ENCODE measurements around the gene SH3RF3. TPM values are rescaled to one million over a fixed set of nuclear protein-coding genes. Genes with fewer than 3 reads are reported as not detected.

Gene SH3RF3
- total RNA-seq, 1 donor from 2014 or later: 1.3 TPM

DNA sequence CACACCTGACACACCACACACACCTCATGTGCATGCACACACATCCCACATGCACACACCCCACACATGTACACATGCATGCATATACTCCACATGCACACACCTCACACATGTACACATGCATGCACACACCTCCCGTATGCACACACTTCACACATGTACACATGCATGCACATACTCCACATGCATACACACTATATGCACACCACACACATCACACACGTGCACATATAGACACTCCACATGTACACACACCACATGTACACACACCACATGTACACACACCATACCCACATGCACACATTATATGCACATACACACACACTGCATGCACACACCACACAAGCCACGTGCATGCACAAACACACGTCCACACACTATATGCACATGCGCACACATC is 384.2 kb downstream of the SH3RF3 start:
- Mint-ChIP-seq H3K9me3 (ENCODE audit: low read depth) (no peaks in the 10 kb centered on the region), H3K4me3 (ENCODE audit: low read depth) (no peak overlapping the region), H3K27me3 (peaks cover 6% of the 10 kb centered on the region), H3K36me3 (ENCODE audit: insufficient read depth) (no peaks in the 10 kb centered on the region), H3K27ac (no peak overlapping the region), H3K4me1 (ENCODE audit: low read depth) (no peaks in the 10 kb centered on the region)
- DNase-seq (ENCODE audit: low spot score, unreplicated experiment): no peak
- TF ChIP-seq, protein P1, sequence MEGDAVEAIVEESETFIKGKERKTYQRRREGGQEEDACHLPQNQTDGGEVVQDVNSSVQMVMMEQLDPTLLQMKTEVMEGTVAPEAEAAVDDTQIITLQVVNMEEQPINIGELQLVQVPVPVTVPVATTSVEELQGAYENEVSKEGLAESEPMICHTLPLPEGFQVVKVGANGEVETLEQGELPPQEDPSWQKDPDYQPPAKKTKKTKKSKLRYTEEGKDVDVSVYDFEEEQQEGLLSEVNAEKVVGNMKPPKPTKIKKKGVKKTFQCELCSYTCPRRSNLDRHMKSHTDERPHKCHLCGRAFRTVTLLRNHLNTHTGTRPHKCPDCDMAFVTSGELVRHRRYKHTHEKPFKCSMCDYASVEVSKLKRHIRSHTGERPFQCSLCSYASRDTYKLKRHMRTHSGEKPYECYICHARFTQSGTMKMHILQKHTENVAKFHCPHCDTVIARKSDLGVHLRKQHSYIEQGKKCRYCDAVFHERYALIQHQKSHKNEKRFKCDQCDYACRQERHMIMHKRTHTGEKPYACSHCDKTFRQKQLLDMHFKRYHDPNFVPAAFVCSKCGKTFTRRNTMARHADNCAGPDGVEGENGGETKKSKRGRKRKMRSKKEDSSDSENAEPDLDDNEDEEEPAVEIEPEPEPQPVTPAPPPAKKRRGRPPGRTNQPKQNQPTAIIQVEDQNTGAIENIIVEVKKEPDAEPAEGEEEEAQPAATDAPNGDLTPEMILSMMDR (IDR thresholded peaks at IDR 0.05; ENCODE audit: unreplicated experiment): no peak

DNA sequence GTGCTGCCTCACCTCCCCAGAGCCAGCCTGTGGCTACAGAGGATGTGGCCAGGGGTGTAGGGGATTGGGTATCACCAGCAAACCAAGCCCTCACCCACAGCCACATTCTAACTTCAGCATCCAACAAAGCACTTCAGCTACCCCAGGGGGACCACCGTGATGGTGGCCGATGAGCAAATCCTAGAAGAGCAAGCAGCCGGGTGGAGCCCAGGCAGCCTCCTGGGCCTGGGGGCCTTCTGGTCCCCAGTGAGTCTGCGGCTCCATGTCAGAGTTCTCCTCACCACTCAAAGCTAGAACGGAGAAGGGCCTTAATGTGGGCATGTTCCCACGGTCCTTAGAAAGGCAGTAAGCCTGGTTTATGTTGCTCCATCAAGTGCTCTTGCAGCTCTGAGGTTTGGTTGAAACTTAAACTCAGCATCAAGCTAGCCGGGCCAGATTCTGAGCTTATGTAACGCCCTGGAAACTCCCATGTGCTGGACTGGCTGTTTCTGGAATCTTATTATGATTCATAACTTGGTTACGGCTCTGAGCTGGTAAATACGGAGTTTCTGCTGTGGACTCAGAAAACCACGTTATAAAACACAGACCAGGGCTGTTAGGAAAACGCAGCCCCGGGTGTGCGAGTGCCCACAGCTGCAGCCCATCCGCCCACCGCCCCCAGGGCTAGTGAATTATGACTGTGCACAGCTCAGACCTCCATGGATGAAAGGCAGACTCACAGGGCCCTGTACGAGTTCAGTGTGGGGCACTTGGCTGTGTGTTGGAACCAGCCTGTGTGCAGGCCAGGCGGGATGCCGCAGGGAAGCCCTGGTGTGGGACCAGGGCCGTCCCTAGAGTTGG is 385.0 kb downstream of the SH3RF3 start:
- no peaks in the 10 kb centered on the region for H3K4me1 Mint-ChIP-seq (ENCODE audit: low read depth)
- TF ChIP-seq, protein P1 (IDR thresholded peaks at IDR 0.05; ENCODE audit: unreplicated experiment): no peak
- no peak overlapping the region for H3K27ac Mint-ChIP-seq
- no peaks in the 10 kb centered on the region for H3K36me3 Mint-ChIP-seq (ENCODE audit: insufficient read depth)
- DNase-seq (ENCODE audit: low spot score, unreplicated experiment): no peak
- no peaks in the 10 kb centered on the region for H3K9me3 Mint-ChIP-seq (ENCODE audit: low read depth)
- H3K27me3 Mint-ChIP-seq: peaks cover 7% of the 10 kb centered on the region
- no peak overlapping the region for H3K4me3 Mint-ChIP-seq (ENCODE audit: low read depth)

DNA sequence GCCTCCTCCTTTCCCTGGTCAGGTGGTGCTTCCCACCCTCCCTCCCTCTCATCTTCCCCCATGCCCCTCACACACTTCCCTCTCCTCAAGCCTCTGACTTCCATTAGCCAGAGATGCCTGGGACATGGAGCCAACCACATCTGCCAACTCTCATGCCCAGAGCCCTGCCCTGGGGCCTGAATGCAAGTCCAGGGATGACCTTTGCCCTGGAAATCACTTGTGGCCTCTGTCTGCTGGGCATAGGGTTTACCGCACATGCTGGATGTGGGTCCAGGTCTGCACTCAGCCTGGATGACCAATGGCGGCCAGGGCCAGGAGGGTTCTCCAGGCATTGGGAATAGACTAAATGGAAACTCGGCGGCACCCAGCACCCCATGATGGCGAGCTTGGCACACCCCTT is 385.9 kb downstream of the SH3RF3 start:
- Mint-ChIP-seq H3K36me3 (ENCODE audit: insufficient read depth) (no peaks in the 10 kb centered on the region), H3K4me1 (ENCODE audit: low read depth) (no peaks in the 10 kb centered on the region), H3K9me3 (ENCODE audit: low read depth) (no peaks in the 10 kb centered on the region), H3K27ac (no peak overlapping the region), H3K4me3 (ENCODE audit: low read depth) (no peak overlapping the region), H3K27me3 (peaks cover 10% of the 10 kb centered on the region)
- TF ChIP-seq, protein P1 (IDR thresholded peaks at IDR 0.05; ENCODE audit: unreplicated experiment): no peak
- no peak for DNase-seq (ENCODE audit: low spot score, unreplicated experiment)

DNA sequence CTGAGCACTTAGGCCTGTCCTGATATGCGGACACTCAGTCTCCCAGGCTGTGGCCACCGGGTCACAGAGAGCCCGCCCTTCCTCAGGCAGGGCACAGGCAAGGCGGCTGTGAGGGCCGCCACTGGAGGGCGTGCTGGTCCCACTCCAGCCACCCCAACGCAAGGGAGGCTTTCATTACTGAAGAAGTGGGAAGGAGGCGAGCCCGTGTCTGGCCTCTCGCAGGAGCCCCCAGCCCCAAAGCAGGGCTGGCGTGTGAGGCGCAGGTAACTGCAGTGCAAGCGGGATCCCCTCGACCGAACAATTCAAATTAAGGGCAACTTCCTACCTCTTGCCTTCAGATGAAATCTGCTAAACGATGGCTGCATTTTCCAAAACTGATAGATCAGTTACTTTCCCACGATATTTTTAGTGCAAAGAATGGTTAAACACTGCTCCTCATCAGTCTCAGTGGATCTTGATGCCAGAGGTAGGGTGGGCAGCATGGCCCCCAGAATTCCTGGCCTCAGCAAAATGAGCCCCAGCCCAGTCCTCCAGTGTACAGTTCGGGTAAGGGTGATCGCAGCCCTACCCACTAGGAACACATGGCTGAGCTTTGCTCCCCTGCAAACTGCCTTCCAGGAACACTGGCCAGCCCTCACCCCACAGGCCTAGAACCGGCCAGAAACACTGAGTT is 387.6 kb downstream of the SH3RF3 start:
- Mint-ChIP-seq H3K4me3 (ENCODE audit: low read depth) (no peak overlapping the region), H3K4me1 (ENCODE audit: low read depth) (no peaks in the 10 kb centered on the region), H3K9me3 (ENCODE audit: low read depth) (no peaks in the 10 kb centered on the region), H3K27ac (no peak overlapping the region), H3K27me3 (peaks cover 12% of the 10 kb centered on the region), H3K36me3 (ENCODE audit: insufficient read depth) (no peaks in the 10 kb centered on the region)
- TF ChIP-seq, protein P1 (IDR thresholded peaks at IDR 0.05; ENCODE audit: unreplicated experiment): peak; percentile 89
- DNase-seq (ENCODE audit: low spot score, unreplicated experiment): peak; percentile 63

DNA sequence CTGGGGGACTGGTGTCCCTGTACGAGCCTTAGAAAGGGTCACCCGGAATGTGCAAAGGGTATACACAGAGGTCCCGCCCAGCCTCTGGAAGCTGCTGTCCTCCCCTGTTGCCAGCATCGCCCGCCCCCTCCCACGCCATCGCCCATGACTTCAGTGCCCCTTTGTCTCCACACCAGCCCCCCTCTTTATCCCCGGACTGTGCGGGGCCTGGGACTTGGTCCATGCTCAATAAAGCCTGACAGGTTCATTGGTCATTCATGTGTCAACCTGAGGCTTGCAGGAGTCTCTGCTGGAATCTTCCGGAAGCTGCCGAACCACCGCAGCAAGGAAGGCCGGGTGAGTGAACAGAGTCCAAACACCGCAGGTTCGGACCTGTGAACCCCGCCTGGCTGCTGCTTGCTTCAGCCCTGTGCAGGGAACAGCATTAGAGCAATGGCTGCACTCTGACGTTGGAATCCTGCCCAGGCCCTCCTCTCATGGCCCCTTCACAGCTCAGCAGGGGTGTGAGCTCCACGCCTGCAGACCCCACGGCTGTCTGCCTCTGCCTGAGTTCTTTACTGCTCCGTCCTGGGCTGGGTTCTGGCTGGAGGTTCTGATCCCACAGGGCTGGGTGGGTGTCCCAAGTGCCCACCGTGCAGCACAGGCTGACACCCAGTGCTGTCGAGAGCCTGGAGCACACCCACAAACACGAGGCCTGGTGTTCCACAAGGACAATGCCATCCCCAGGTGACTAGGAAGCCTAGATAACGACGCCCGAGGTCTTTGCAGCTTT is 388.3 kb downstream of the SH3RF3 start:
- DNase-seq (ENCODE audit: low spot score, unreplicated experiment): no peak
- H3K4me1 Mint-ChIP-seq (ENCODE audit: low read depth): no peaks in the 10 kb centered on the region
- H3K27me3 Mint-ChIP-seq: peaks cover 13% of the 10 kb centered on the region
- H3K9me3 Mint-ChIP-seq (ENCODE audit: low read depth): no peaks in the 10 kb centered on the region
- no peaks in the 10 kb centered on the region for H3K36me3 Mint-ChIP-seq (ENCODE audit: insufficient read depth)
- no peak overlapping the region for H3K4me3 Mint-ChIP-seq (ENCODE audit: low read depth)
- TF ChIP-seq, protein P1 (IDR thresholded peaks at IDR 0.05; ENCODE audit: unreplicated experiment): no peak
- H3K27ac Mint-ChIP-seq: no peak overlapping the region
